Transverse colon (tissue), 4 donors: Measurements from ENCODE around the gene BFAR. TPM values are rescaled to one million over a fixed set of nuclear protein-coding genes. Genes with fewer than 3 reads are reported as not detected.
"Not testable (repeated sequence)": the region's sequence is repeated elsewhere in the genome, so short reads cannot be mapped to it uniquely, and the experiment has no call there.

ENCODE experiments used
- DNase-seq: peaks from one replicate; pipeline ENCODE4 v3.0.0-alpha.2; 2019
- H3K27ac ChIP-seq, 4 donors: fragments of 200-600 bp; sonication (generic); 2 replicates each; pipeline ENCODE4 v1.5.1; 2016 to 2018; ENCODE audit warnings: inconsistent platforms in 4 of 4
- H3K27me3 ChIP-seq: fragments of 200-600 bp; sonication (generic); 2 replicates; pipeline ENCODE4 v1.5.1; 2017; ENCODE audit warnings: inconsistent platforms
- H3K36me3 ChIP-seq, 4 donors: fragments of 200-600 bp; sonication (generic); 2 replicates each; pipeline ENCODE4 v1.5.1; 2017 to 2019; ENCODE audit warnings: inconsistent platforms in 4 of 4
- H3K4me1 ChIP-seq, 4 donors: fragments of 200-600 bp; sonication (generic); 2 replicates each; pipeline ENCODE4 v1.5.1; 2017 to 2020; ENCODE audit warnings: inconsistent platforms in 4 of 4
- H3K4me3 ChIP-seq, 4 donors: fragments of 200-600 bp; sonication (generic); 1 replicate in 1 of 4; 2 replicates in 3 of 4; pipeline versions ENCODE4 v1.5.1 to v1.6.1; 2017 to 2019; ENCODE audit warnings: inconsistent platforms in 4 of 4
- H3K9me3 ChIP-seq, 2 donors: fragments of 200-600 bp; sonication (generic); 2 replicates each; pipeline ENCODE4 v1.5.1; 2017 to 2019; ENCODE audit warnings: inconsistent platforms in 2 of 2
- EP300 ChIP-seq: sonication (generic); formaldehyde crosslinking; IDR thresholded peaks from one replicate; pipeline ENCODE4 v1.6.1; 2017; ENCODE audit warnings: antibody characterized with exemption, low read depth
- POLR2A ChIP-seq: fragments of 450-650 bp; IDR thresholded peaks from one replicate; pipeline ENCODE4 v1.6.1; 2016; ENCODE audit warnings: antibody characterized with exemption, mild to moderate bottlenecking, moderate library complexity
- POLR2AphosphoS5 ChIP-seq, 3 donors: sonication (generic); formaldehyde crosslinking; IDR thresholded peaks; one replicate each; pipeline ENCODE4 v1.6.1; 2016; ENCODE audit warnings: antibody characterized with exemption in 3 of 3
- WGBS, 2 donors: methylation state at CpG; one replicate each; pipeline ENCODE4 v1.1.5; 2018; ENCODE audit warnings: low coverage in 1 of 2; 5-methylcytosine and 5-hydroxymethylcytosine counted together
- in situ Hi-C, 4 donors: fragments of 200-750 bp; cut with MboI; loops; one replicate each; pipeline versions ENCODE4 v1.15.0 to v1.15.1; 2017; ENCODE audit warnings: low sequenced_read_pairs in 3 of 4, low pct_ligation_motif_present in 1 of 4, low pct_unique_long_range_greater_than_20kb in 1 of 4
- intact Hi-C: fragments of 100-400 bp; cut with DNase I; formaldehyde crosslinking; loops from one replicate; pipeline ENCODE4 v1.15.1; 2023; ENCODE audit warnings: low total_unique reads
- total RNA-seq, 4 donors: library from RNA; depleted of rRNA; stranded (reverse); fragments of >200 nt; gene quantifications; one replicate each; pipeline ENCODE4 v1.1.0, GENCODE V29; 2016
- TF ChIP-seq, protein P1 (sequence below), 5 experiments: fragments of 200-600 bp in 3 of 5; fragments of 450-650 bp in 2 of 5; sonication (generic) in 3 of 5; IDR thresholded peaks; 1 replicate in 2 of 5; 2 replicates in 3 of 5; pipeline ENCODE4 v1.5.1; 2016 to 2017; ENCODE audit warnings: antibody characterized with exemption in 5 of 5, inconsistent platforms in 3 of 5, mild to moderate bottlenecking in 2 of 5, moderate library complexity in 1 of 5

The BFAR gene
- total RNA-seq, 4 donors from 2014 or later, result 42.2 to 72.7 (median 56.2) TPM

GRCh38 chr16:14676633-14677032 lies 43.9 kb downstream of the BFAR start:
- WGBS, 2 donors, result 90 to 95% methylated on average over 2 to 3 of the region's 3 CpGs
- Histone ChIP-seq H3K9me3 (no peaks in the 10 kb centered on the region), H3K27ac (no peak overlapping the region), H3K4me3 (no peak overlapping the region), H3K27me3 (no peaks in the 10 kb centered on the region), H3K4me1 (peaks cover 0 to 17% (median 9%) of the 10 kb centered on the region in 4 donors), H3K36me3 (no peaks in the 10 kb centered on the region)
- no peak for TF ChIP-seq POLR2AphosphoS5 (IDR thresholded peaks at IDR 0.05)
- TF ChIP-seq POLR2A, result no peak
- TF ChIP-seq, protein P1, sequence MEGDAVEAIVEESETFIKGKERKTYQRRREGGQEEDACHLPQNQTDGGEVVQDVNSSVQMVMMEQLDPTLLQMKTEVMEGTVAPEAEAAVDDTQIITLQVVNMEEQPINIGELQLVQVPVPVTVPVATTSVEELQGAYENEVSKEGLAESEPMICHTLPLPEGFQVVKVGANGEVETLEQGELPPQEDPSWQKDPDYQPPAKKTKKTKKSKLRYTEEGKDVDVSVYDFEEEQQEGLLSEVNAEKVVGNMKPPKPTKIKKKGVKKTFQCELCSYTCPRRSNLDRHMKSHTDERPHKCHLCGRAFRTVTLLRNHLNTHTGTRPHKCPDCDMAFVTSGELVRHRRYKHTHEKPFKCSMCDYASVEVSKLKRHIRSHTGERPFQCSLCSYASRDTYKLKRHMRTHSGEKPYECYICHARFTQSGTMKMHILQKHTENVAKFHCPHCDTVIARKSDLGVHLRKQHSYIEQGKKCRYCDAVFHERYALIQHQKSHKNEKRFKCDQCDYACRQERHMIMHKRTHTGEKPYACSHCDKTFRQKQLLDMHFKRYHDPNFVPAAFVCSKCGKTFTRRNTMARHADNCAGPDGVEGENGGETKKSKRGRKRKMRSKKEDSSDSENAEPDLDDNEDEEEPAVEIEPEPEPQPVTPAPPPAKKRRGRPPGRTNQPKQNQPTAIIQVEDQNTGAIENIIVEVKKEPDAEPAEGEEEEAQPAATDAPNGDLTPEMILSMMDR (IDR thresholded peaks at IDR 0.05), result no peak
- no peak for TF ChIP-seq EP300
- intact Hi-C loops, result no loop called here
- DNase-seq, result no peak
- in situ Hi-C loops, result no loop called here

- peaks cover 0 to 8% (median 4%) of the 10 kb centered on the region in 4 donors for H3K4me1 ChIP-seq
- no peak overlapping the region for H3K4me3 ChIP-seq
- no peaks in the 10 kb centered on the region for H3K27me3 ChIP-seq
- TF ChIP-seq EP300, result no peak
- TF ChIP-seq POLR2AphosphoS5 (IDR thresholded peaks at IDR 0.05), result no peak
- TF ChIP-seq, protein P1 (IDR thresholded peaks at IDR 0.05), result no peak
- TF ChIP-seq POLR2A, result no peak
- DNase-seq, result no peak
- H3K27ac ChIP-seq, result no peak overlapping the region
- H3K36me3 ChIP-seq, result no peaks in the 10 kb centered on the region
- no peaks in the 10 kb centered on the region for H3K9me3 ChIP-seq
- in situ Hi-C loops, result no loop called here
- intact Hi-C loops, result no loop called here
- 92 to 94% methylated on average over 5 of the region's 5 CpGs for WGBS, 2 donors
Measured at GRCh38 chr16:14677627-14678026, 44.9 kb downstream of the BFAR start.

DNA sequence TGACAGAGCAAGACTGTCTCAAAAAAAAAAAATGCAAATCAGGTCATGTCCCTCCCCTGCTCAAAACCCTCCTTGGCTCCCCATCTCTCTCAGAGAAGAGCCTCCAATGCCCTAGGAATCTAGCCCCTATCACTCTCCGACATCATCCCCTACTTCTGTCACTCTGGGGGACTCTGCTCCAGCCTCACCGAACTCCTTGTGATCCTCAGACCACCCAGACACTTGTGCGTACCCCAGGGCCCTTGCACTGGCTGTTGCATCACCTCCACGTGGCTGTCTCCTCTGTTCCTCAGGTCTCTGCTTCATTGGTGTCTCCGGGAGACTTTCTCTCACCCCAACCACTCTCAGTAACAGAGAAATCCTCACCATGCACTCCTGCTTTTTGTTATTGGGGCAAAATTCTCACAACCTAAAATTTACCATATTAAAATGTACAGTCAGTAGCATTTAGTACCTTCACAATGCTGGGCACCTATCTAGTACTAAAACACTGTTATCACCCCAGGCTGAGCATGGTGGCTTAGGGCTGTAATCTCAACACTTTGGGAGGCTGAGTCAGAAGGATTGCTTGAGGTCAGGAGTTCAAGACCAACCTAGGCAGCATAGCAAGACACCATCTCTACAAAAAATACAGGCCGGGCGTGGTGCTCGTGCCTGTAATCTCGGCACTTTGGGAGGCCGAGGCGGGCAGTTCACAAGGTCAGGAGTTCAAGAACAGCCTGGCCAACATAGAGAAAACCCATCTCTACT lies 46.2 kb downstream of the BFAR start:
- Histone ChIP-seq H3K4me1 (no peaks in the 10 kb centered on the region), H3K4me3 (no peak overlapping the region), H3K27ac (no peak overlapping the region), H3K27me3 (no peaks in the 10 kb centered on the region), H3K9me3 (no peaks in the 10 kb centered on the region), H3K36me3 (no peaks in the 10 kb centered on the region)
- TF ChIP-seq EP300 (no peak), POLR2AphosphoS5 (IDR thresholded peaks at IDR 0.05) (no peak), POLR2A (no peak)
- TF ChIP-seq, protein P1 (IDR thresholded peaks at IDR 0.05), result no peak
- intact Hi-C loops, result no loop called here
- no peak for DNase-seq
- in situ Hi-C loops, result no loop called here
- 75 to 85% methylated on average over 8 to 11 of the region's 11 CpGs for WGBS, 2 donors

DNA sequence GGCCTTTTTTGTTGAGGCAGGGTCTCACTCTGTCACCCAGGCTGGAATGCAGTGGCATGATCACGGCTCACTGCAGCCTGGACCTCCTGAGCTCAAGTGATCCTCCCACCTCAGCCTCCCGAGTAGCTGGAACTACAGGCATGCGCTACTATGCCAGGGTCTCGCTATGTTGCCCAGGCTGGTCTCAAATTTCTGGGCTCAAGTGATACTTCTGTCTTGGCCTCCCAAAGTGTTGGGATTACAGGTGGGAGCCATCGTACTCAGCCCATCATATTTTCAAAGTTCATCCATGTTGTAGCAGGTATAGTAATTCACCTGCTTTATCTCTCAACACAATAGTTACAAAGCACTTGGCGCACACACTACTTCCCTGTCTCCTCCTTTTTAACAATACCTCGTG lies 47.6 kb downstream of the BFAR start:
- H3K4me3 ChIP-seq, H3K4me1 ChIP-seq, H3K27ac ChIP-seq, in situ Hi-C loops, H3K27me3 ChIP-seq, DNase-seq, H3K36me3 ChIP-seq, H3K9me3 ChIP-seq, intact Hi-C loops: not testable (repeated sequence)
- 87% methylated on average over 7 of the region's 7 CpGs; no CpG with 5 or more reads in 1 of the 2 donors for WGBS, 2 donors

- no peak overlapping the region for H3K27ac ChIP-seq
- H3K9me3 ChIP-seq, result no peaks in the 10 kb centered on the region
- no peak for DNase-seq
- WGBS, 2 donors, result 90 to 100% methylated on average over 1 to 4 of the region's 4 CpGs
- no peaks in the 10 kb centered on the region for H3K4me1 ChIP-seq
- intact Hi-C loops (no loop called here), in situ Hi-C loops (no loop called here)
- no peaks in the 10 kb centered on the region for H3K36me3 ChIP-seq
- TF ChIP-seq POLR2A (no peak), EP300 (no peak), POLR2AphosphoS5 (IDR thresholded peaks at IDR 0.05) (no peak)
- TF ChIP-seq, protein P1 (IDR thresholded peaks at IDR 0.05), result no peak
- H3K4me3 ChIP-seq, result no peak overlapping the region
- H3K27me3 ChIP-seq, result no peaks in the 10 kb centered on the region
Measured at GRCh38 chr16:14681115-14681514, 48.4 kb downstream of the BFAR start.
